Limb (tissue), 2 donors: ENCODE data around the gene CAMTA1.

Experiments
- DNase-seq, 2 donors: peaks; one replicate each; pipeline ENCODE4 v3.0.0-alpha.2; 2016; ENCODE audit errors: extremely low spot score in 2 of 2

Gene CAMTA1

GRCh38 chr1:7381729-7382128 is 596.5 kb downstream of the CAMTA1 start:
- DNase-seq = peak in 1 of 2 donors; percentile 10

GRCh38 chr1:7382971-7383370 is 597.7 kb downstream of the CAMTA1 start:
- DNase-seq = peak in 1 of 2 donors; percentile 6

GRCh38 chr1:7383671-7384520 is 598.6 kb downstream of the CAMTA1 start:
- peak in 1 of 2 donors; percentile 24 for DNase-seq

- peak in 1 of 2 donors; percentile 23 for DNase-seq
These were observed 599.4 kb downstream of the CAMTA1 start for GRCh38 chr1:7384679-7385078.

DNA sequence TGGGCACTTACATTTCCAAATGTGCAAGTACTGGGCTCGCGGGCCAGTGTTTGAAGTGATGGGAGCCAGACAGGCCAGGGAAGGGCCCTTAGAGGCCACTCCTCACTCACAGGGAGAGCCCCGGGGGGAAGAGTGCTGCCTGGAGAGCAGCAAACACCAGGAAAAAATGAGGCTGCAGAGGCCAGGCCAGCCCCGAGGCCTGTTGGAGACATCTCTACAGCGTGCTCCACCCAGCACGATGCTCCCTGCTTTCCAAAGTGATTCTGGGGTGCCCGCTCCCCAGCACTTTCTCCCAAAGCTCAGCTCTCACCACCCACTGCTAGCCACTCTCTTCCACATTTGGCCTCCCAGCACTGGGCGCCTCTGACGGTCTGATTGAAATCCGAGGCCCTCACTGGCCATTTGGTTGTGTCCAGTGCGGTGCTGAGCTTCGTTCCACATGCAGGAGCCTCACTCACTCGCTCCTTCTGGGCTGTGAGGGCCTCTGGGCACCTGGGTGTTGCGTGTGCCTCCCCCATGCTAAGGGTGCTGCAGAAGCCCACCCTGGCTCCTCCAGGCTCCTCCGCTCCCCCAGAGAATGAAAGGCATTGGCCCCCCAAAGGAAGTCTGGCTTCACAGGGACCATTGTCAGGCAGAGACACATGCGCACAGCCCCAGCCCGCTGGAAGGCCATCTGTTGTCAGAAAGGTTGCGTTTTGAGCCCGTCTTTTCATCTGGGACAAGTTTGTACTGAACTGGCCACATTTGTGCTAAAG is 600.4 kb downstream of the CAMTA1 start:
- DNase-seq = peak in 1 of 2 donors; percentile 9

- peak in 1 of 2 donors; percentile 24 for DNase-seq
These were observed 601.2 kb downstream of the CAMTA1 start for GRCh38 chr1:7386226-7387052.

DNA sequence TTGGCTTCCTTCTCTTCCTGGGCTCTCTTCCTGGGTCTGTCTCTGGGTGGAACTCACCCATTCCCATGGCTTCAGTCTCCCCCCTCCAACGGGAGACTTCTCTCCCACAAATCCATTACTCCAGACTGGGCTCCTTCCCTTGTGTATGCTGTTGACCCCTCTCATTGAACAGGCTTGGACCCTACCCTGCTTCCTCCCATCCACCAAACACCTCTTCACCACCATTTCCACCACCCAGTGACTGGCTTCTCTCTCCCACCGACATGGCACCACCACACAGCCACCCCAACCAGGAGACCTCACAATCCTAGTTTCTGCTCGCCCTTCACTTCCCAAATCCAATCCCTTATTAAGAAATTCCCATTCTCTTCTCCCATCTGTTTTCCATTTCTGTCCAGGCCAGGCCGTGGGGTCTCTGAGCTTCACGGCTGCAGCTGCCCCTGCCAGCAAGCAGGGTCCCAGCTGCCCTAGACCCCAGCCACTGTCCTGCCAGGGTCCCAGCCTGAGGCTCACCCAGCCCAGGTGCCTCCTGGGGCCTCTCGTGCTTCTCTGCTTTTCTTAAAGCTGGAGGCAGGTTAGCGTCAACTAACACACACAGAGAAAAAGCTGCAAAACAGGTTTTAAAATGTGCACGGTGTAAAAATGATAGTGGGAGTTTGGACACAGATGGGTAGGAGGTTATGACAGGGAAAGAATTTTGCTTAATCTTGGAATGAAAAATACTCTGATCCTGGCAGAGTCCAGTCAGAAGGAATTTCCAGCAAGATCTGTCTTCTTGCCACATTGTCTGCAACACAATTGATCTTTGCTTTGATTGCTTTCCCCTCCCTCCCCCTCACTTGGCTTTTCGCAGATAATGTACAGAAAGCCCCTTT is 602.0 kb downstream of the CAMTA1 start:
- peak in 1 of 2 donors; percentile 18 for DNase-seq

- DNase-seq = peak in 1 of 2 donors; percentile 27
These were observed 602.9 kb downstream of the CAMTA1 start for GRCh38 chr1:7388141-7388487.

DNA sequence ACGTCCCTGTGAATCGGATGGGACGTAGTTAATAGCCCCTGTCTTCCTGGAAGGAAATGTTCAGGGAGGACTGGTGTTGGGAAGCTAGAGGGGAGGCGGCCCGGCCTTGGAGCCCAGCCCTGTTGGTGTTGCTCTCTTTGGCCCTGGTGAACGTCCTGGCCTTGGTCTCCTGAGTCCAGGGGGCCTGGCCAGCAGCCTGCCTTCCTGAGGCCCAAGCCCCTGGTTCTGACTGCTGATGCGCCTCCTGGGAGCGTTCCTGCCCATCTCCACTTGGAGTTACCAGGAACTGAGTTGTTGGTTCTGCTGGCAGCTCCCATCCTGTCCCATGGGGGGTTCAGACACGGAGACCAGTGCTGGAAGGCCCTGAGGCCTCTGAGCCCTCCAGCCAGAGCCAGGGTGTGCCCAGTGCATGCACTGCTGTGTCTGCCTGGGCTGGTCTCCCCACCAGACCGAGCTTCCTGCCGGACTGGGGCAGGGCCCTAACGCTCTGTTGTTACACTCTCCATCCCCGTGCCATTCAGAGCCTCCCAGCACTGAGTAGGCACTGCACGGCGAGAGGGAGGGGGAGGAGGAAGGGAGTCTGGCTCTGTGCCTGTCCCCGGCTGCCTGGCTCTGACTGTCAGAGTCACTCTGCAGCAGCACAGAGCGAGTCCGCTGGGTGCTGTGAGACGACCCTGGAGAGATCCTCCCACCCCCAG is 603.4 kb downstream of the CAMTA1 start:
- DNase-seq = peak in 1 of 2 donors; percentile 43

DNA sequence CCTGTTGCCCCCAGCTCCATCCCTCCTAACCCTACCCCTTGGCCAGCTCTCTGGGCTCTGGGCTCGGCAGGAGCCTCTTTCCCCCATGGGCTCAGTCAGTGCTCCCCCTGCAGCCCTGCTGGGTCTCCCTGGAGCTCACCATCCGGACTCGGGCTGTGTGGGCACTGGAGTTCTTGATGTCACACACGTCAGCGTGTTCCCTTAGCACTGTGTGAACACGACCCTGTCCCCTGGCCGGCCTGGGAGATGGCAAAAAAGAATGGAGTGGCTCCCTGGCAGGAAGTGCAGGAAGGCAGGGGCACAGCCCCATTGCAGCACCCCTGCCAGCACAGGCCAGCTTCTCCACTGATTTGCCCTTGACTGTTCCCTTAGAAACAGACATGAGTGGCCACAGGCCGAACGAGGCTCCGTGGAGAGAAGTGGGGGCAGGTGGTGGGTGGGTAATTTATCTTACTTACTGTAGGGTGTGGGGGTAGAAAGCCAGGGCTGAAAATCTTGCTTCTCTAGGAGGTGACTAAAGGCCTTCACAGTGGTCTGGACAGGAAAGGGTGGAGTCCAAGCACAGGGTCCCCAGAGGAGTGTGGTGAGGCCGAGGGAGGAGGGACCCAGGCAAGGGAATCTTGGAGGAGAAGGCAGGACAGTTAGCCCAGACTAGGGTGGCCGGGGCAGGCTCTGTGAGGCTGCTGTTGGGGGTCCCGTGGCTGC is 604.1 kb downstream of the CAMTA1 start:
- DNase-seq = peak in 1 of 2 donors; percentile 29

DNA sequence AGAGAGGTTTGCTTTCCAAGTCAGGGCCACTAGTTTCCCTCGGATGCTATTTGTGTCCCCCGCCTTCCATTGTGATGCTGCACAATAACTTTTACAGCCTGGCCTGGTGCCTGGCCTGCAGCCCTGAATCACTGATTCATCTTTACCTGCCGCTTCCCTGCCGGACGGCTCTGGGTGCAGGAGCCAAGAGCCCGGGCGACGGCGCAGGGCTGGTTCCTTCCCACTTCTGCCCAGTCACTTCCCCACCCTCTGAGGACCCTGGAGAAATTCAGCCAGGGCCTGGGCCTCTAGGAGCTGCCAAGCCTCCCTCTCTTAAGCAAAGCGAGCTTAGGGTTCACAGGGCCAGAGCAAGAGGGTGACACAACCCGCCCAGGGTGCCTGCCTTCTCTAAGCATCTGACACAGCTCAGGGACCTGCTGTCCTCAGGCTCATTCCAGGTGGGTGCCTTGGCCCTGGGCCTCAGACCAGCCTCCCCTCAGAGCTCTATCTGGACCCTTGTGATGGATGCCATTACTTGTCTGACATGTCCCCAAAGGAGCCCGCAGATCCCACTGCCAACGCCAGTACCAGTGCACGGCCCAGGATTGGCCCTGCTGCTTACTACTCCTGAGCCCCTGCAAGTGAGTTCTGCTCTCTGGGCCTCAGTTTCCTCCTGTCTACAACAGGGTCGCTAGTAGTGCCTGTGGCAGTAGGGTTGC is 604.8 kb downstream of the CAMTA1 start:
- peak in 1 of 2 donors; percentile 23 for DNase-seq

DNA sequence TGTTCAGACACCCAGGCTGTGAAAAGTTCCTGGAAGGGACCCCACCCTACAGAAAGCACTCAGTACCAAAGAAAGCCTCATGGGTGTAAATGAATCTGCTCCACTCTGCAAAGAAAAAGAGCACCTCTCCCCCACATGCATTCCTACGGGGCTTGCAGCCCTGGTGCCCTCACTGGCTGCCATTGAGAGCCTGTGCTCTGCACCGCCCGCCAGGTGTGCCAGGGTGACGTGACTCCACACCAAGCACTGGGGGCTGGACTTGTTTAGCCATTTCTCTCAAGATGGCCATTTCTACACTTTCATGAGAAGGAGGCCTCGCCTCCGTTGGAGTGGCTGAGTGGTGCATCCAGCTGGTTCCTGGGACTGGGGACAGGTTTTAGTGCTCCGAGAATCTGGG is 605.3 kb downstream of the CAMTA1 start:
- peak in 1 of 2 donors; percentile 21 for DNase-seq

DNA sequence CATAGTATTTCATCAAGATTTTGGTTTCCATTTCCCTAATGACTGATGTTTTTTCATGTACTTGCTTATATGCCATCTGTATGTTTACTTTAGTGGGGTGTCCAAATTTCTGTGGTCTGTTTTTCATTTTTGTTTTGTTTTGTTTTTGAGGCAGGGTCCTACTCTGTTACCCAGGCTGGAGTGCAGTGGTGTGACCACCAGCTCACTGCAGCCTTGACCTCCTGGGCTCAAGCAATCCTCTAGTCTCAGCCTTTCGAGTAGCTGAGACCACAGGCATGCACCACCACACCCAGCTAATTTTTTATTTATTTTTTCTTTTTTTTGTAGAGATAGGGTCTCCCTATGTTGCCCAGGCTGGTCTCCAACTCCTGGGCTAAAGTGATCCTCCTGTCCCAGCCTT is 607.9 kb downstream of the CAMTA1 start:
- DNase-seq = no peak

GRCh38 chr1:7395251-7395650 is 610.0 kb downstream of the CAMTA1 start:
- DNase-seq = no peak

- DNase-seq = no peak
These were observed 613.7 kb downstream of the CAMTA1 start for GRCh38 chr1:7398982-7399381.

- DNase-seq = no peak
These were observed 614.4 kb downstream of the CAMTA1 start for GRCh38 chr1:7399514-7400125.

DNA sequence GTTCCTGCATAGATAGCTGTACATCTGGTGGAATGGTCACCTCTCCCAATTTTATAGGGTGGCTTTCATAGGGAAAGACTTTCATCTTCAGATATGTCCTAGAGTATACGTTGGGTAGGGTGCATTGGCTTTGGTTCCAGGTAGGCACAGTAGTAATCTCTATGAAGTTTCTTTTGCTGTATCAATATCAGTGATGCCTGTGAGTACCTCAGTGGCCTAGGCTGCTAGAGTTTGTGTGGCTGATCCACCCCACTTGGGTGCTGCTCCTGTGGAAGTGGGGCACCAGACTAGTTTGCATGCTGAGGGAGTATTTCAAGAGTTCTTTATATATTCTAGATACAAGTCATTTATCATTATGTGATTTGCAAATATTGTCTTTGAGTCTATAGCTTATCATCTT is 615.3 kb downstream of the CAMTA1 start:
- no peak for DNase-seq

DNA sequence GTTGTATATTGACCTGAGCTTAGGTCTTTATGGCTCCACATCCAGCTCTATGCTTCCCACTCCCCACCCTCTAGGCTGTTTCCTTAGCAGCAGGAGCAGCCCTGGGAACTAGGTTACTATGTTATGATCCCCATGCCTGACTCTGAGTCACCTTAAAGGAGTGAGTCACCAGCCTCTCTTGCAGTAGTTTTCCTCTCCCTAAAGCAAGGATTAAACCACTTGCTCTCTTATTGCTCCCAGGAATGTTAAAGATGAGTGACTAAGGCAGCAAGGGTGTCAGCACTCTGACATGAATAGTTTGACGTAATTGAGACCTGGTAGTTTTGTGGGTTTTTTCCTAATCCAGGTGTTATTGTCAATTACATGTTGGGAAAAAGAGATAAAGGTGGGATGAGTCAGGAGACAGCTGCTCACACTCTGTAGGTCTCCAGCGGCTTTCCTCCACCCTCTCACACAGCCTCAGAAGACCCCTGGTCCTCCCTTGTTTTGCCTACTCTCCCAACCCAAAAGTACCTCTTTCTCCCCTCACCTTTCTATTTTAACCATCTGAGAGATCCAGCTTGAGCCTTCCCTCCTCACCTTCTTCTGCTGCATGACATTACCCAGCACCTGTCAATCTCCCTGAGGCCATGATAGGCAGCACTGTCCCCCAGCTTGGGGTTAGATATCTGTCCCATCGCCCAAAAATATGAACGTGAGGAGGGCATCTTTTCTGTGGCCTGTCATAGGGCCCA is 616.7 kb downstream of the CAMTA1 start:
- no peak for DNase-seq
